Activated naive CD4-positive, alpha-beta T cell treated with anti-CD3 and anti-CD28 coated beads, Interleukin-2, amount 50 U/mL, for 24 hours (primary cell): Measurements from ENCODE around the gene ZNF529.
A peak's percentile ranks its signal among the peaks of the same experiment; 100 is the strongest.

Experiments
- H3K27ac Mint-ChIP-seq: one replicate; pipeline ENCODE4 v1.8.0; 2021; ENCODE audit warnings: mild to moderate bottlenecking, mixed read lengths
- H3K27me3 Mint-ChIP-seq: one replicate; pipeline ENCODE4 v1.8.0; 2021; ENCODE audit warnings: mixed read lengths
- H3K36me3 Mint-ChIP-seq: one replicate; pipeline ENCODE4 v1.8.0; 2021; ENCODE audit warnings: mixed read lengths
- H3K4me1 Mint-ChIP-seq: one replicate; pipeline ENCODE4 v1.8.0; 2021; ENCODE audit warnings: mixed read lengths
- H3K4me3 Mint-ChIP-seq: one replicate; pipeline ENCODE4 v1.8.0; 2021; ENCODE audit warnings: mild to moderate bottlenecking, mixed read lengths
- H3K9me3 Mint-ChIP-seq: one replicate; pipeline ENCODE4 v1.8.0; 2021; ENCODE audit warnings: mixed read lengths

Gene ZNF529

GRCh38 chr19:36528194-36528920 is 44.7 kb downstream of the ZNF529 start, which contains the start of gene ZNF260:
Gene ZNF260 (minus strand): TSS chr19:36528271. CDS start chr19:36515238, 13,033 bp downstream.
- peaks cover 44% of the 10 kb centered on the region for H3K36me3 Mint-ChIP-seq
- H3K4me3 Mint-ChIP-seq = peak within 1 kb of the TSS; percentile 100

GRCh38 chr19:36527873-36528193 is 45.3 kb downstream of the ZNF529 start:
- peaks cover 27% of the 10 kb centered on the region for H3K4me1 Mint-ChIP-seq
- H3K36me3 Mint-ChIP-seq = peaks cover 45% of the 10 kb centered on the region
- peaks cover 17% of the 10 kb centered on the region for H3K9me3 Mint-ChIP-seq

More at GRCh38 chr19:36528194-36528920, 44.7 kb downstream of the ZNF529 start, which contains the start of gene ZNF260:
- Mint-ChIP-seq H3K4me1 (peaks cover 23% of the 10 kb centered on the region), H3K27ac (peak within 1 kb of the TSS; percentile 90), H3K9me3 (peaks cover 12% of the 10 kb centered on the region), H3K27me3 (no peaks in the 10 kb centered on the region)

DNA sequence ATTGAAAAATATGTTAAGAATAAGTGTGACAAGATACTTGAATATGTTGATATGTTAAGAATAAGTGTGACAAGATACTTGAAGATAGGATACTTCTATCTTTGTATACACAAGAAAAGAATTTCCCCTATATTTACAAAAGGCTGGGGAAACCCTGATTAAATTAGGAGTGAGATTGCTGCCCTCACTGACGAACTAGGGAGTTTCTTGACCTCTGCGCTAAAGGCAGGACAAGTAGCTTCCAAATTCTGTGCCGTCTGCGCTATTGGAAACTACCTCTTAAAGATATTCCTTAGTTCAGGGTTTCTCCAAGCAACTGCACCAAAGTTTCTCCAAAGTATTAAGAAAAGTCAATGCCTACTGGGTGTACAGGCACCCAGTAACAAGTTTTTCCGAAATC is 45.8 kb downstream of the ZNF529 start:
- Mint-ChIP-seq H3K4me3 (peak overlapping the region; percentile 100), H3K27ac (no peak overlapping the region), H3K9me3 (peaks cover 19% of the 10 kb centered on the region), H3K27me3 (no peaks in the 10 kb centered on the region), H3K4me1 (peaks cover 29% of the 10 kb centered on the region), H3K36me3 (peaks cover 49% of the 10 kb centered on the region)

More at GRCh38 chr19:36527873-36528193, 45.3 kb downstream of the ZNF529 start:
- Mint-ChIP-seq H3K4me3 (peak overlapping the region; percentile 100), H3K27ac (peak overlapping the region; percentile 90), H3K27me3 (no peaks in the 10 kb centered on the region)

GRCh38 chr19:36526581-36526980 is 46.5 kb downstream of the ZNF529 start:
- peak overlapping the region; percentile 81 for H3K4me3 Mint-ChIP-seq
- H3K27me3 Mint-ChIP-seq = no peaks in the 10 kb centered on the region
- peaks cover 47% of the 10 kb centered on the region for H3K36me3 Mint-ChIP-seq
- no peak overlapping the region for H3K27ac Mint-ChIP-seq
- peaks cover 29% of the 10 kb centered on the region for H3K4me1 Mint-ChIP-seq
- peaks cover 19% of the 10 kb centered on the region for H3K9me3 Mint-ChIP-seq

- Mint-ChIP-seq H3K27me3 (no peaks in the 10 kb centered on the region), H3K4me3 (no peak overlapping the region), H3K4me1 (peaks cover 29% of the 10 kb centered on the region), H3K9me3 (peaks cover 19% of the 10 kb centered on the region), H3K27ac (no peak overlapping the region), H3K36me3 (peaks cover 53% of the 10 kb centered on the region)
These were observed 48.5 kb downstream of the ZNF529 start for GRCh38 chr19:36524617-36525016.

DNA sequence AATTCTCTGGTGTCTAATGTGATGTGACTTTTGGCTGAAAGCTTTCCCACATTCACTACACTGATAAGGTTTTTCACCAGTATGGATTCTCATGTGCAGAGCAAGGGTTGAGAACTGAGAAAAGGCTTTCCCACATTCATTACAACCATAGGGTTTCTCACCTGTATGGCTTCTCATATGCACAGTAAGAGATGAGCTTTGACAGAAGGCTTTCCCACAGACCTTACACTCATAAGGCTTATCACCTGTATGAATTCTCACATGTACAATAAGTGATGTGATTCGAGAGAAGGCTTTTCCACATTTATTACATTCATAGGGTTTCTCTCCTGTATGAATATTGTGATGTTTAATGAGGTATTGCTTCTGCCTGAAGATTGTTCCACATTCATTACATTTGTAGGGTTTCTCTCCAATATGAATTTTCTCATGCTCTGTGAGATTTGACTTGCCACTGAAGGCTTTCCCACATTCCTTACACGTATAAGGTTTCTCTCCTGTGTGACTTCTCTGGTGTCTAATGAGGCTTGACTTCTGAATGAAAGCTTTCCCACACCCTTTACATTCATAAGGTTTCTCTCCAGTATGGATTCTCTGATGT is 59.0 kb downstream of the ZNF529 start:
- no peaks in the 10 kb centered on the region for H3K4me1 Mint-ChIP-seq
- H3K27me3 Mint-ChIP-seq = no peaks in the 10 kb centered on the region
- no peak overlapping the region for H3K4me3 Mint-ChIP-seq
- H3K36me3 Mint-ChIP-seq = peaks cover 55% of the 10 kb centered on the region
- no peak overlapping the region for H3K27ac Mint-ChIP-seq
- peaks cover 22% of the 10 kb centered on the region for H3K9me3 Mint-ChIP-seq

GRCh38 chr19:36508325-36508724 is 64.8 kb downstream of the ZNF529 start:
- peaks cover 8% of the 10 kb centered on the region for H3K9me3 Mint-ChIP-seq
- no peaks in the 10 kb centered on the region for H3K27me3 Mint-ChIP-seq
- H3K36me3 Mint-ChIP-seq = peaks cover 17% of the 10 kb centered on the region
- H3K4me1 Mint-ChIP-seq = no peaks in the 10 kb centered on the region
- H3K4me3 Mint-ChIP-seq = no peak overlapping the region
- H3K27ac Mint-ChIP-seq = no peak overlapping the region

- Mint-ChIP-seq H3K4me1 (no peaks in the 10 kb centered on the region), H3K9me3 (peaks cover 14% of the 10 kb centered on the region), H3K27me3 (no peaks in the 10 kb centered on the region), H3K27ac (no peak overlapping the region), H3K36me3 (peaks cover 16% of the 10 kb centered on the region), H3K4me3 (no peak overlapping the region)
These were observed 71.1 kb downstream of the ZNF529 start for GRCh38 chr19:36501973-36502372.

GRCh38 chr19:36497001-36497400 is 76.1 kb downstream of the ZNF529 start:
- no peaks in the 10 kb centered on the region for H3K27me3 Mint-ChIP-seq
- peak overlapping the region; percentile 51 for H3K27ac Mint-ChIP-seq
- H3K9me3 Mint-ChIP-seq = peaks cover 14% of the 10 kb centered on the region
- H3K4me1 Mint-ChIP-seq = no peaks in the 10 kb centered on the region
- peaks cover 8% of the 10 kb centered on the region for H3K36me3 Mint-ChIP-seq
- no peak overlapping the region for H3K4me3 Mint-ChIP-seq
